Measurements from ENCODE around the gene SLC35F4. TPM values are rescaled to one million over a fixed set of nuclear protein-coding genes. Genes with fewer than 3 reads are reported as not detected.

SLC35F4 gene
- total RNA-seq, 6 experiments from 2014 or later = not detected

DNA sequence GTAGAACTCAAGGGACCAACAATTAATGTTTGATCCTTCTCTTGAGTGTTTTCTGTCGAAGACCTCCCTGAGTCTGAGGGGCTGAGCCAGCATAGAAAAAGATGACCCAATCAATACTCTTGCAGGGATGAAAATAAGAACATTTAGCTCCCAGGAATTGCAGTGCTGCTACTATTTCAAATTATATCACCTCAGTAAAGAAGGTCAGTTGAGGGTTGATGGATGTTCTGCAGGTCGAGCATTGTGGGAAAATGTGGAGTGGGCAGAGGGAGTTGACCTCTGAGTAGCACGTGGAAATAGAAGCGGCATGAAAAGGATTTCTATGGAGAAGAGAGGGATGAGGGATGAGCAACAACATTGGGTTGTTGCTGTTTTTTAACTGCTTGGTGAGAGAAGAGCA, 297.3 kb downstream of the SLC35F4 start:
- TF ChIP-seq, protein P1, sequence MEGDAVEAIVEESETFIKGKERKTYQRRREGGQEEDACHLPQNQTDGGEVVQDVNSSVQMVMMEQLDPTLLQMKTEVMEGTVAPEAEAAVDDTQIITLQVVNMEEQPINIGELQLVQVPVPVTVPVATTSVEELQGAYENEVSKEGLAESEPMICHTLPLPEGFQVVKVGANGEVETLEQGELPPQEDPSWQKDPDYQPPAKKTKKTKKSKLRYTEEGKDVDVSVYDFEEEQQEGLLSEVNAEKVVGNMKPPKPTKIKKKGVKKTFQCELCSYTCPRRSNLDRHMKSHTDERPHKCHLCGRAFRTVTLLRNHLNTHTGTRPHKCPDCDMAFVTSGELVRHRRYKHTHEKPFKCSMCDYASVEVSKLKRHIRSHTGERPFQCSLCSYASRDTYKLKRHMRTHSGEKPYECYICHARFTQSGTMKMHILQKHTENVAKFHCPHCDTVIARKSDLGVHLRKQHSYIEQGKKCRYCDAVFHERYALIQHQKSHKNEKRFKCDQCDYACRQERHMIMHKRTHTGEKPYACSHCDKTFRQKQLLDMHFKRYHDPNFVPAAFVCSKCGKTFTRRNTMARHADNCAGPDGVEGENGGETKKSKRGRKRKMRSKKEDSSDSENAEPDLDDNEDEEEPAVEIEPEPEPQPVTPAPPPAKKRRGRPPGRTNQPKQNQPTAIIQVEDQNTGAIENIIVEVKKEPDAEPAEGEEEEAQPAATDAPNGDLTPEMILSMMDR (IDR thresholded peaks at IDR 0.05) = no peak
- peaks cover 37% of the 10 kb centered on the region for H3K9me3 Mint-ChIP-seq
- H3K27ac Mint-ChIP-seq = no peak overlapping the region
- DNase-seq = no peak
- H3K36me3 Mint-ChIP-seq (ENCODE audit: low read depth) = no peaks in the 10 kb centered on the region
- no peak overlapping the region for H3K4me3 Mint-ChIP-seq
- H3K4me1 Mint-ChIP-seq (ENCODE audit: low read depth) = no peaks in the 10 kb centered on the region
- no peaks in the 10 kb centered on the region for H3K27me3 Mint-ChIP-seq (ENCODE audit: insufficient read depth)

DNA sequence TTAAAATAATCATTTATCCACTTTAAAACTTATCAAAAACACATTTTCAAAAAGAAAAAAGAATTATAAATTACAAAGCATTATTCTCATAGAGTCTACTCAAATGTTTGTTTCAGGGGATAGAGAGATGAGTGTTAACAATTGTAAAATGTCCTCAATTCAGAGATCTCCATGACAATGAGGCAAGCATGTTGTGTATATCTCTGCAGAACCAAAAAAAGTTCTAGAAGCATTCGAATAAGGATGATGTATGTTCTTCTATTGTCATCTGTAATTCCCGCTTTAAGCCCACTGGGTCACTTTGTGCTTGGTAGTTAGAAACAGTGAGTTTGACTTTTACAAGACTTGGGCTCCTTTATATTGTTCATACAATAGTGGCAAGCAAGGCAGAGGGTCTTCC, 298.7 kb downstream of the SLC35F4 start:
- TF ChIP-seq, protein P1 (IDR thresholded peaks at IDR 0.05) = no peak
- no peaks in the 10 kb centered on the region for H3K27me3 Mint-ChIP-seq (ENCODE audit: insufficient read depth)
- no peaks in the 10 kb centered on the region for H3K4me1 Mint-ChIP-seq (ENCODE audit: low read depth)
- H3K9me3 Mint-ChIP-seq = peaks cover 46% of the 10 kb centered on the region
- H3K4me3 Mint-ChIP-seq = no peak overlapping the region
- H3K27ac Mint-ChIP-seq = no peak overlapping the region
- no peaks in the 10 kb centered on the region for H3K36me3 Mint-ChIP-seq (ENCODE audit: low read depth)
- DNase-seq = no peak

DNA sequence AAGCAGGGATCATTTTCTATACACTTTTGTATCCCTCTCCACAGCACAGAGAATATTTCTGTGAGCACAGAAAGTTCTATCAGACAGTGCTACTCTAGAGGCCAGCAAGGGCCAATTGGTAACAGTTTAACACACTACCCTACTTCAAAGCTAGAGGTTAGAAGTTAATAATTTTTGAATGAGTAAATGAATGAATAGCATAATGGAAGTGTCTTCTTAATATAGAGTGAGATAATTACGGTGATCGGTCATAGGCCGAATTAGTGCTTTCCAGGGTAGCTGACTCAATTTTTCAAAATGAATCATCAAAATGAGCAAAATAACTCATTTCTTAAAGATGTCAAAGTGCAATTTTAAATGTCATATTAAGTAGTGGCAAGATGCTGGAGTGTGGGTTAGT, 305.2 kb downstream of the SLC35F4 start:
- no peak for DNase-seq
- Mint-ChIP-seq H3K4me1 (ENCODE audit: low read depth) (no peaks in the 10 kb centered on the region), H3K9me3 (peaks cover 16% of the 10 kb centered on the region), H3K4me3 (no peak overlapping the region), H3K36me3 (ENCODE audit: low read depth) (no peaks in the 10 kb centered on the region), H3K27me3 (ENCODE audit: insufficient read depth) (no peaks in the 10 kb centered on the region), H3K27ac (no peak overlapping the region)
- TF ChIP-seq, protein P1 (IDR thresholded peaks at IDR 0.05) = no peak

GRCh38 chr14:57559576-57559975, 306.3 kb downstream of the SLC35F4 start:
- Mint-ChIP-seq H3K36me3 (ENCODE audit: low read depth) (no peaks in the 10 kb centered on the region), H3K4me1 (ENCODE audit: low read depth) (no peaks in the 10 kb centered on the region), H3K27ac (no peak overlapping the region), H3K27me3 (ENCODE audit: insufficient read depth) (no peaks in the 10 kb centered on the region), H3K4me3 (no peak overlapping the region), H3K9me3 (peaks cover 20% of the 10 kb centered on the region)
- TF ChIP-seq, protein P1 (IDR thresholded peaks at IDR 0.05) = no peak
- DNase-seq = no peak

- TF ChIP-seq, protein P1 (IDR thresholded peaks at IDR 0.05) = no peak
- Mint-ChIP-seq H3K27me3 (ENCODE audit: insufficient read depth) (no peaks in the 10 kb centered on the region), H3K27ac (no peak overlapping the region), H3K4me3 (no peak overlapping the region), H3K36me3 (ENCODE audit: low read depth) (no peaks in the 10 kb centered on the region), H3K4me1 (ENCODE audit: low read depth) (no peaks in the 10 kb centered on the region), H3K9me3 (peaks cover 48% of the 10 kb centered on the region)
- DNase-seq = no peak
Measured at GRCh38 chr14:57549765-57550420, 316.0 kb downstream of the SLC35F4 start.
